GM12878 (cell line): ENCODE results near the gene AMN. TPM values are rescaled to one million over a fixed set of nuclear protein-coding genes. Genes with fewer than 3 reads are reported as not detected.
A peak's percentile ranks its signal among the peaks of the same experiment; 100 is the strongest.

Experiments used
- ATAC-seq: fragments of 200-7000 bp; cut with Tn5 transposase; 3 replicates; pipeline ENCODE4 v1.9.1; 2020; ENCODE audit warnings: mild to moderate bottlenecking, moderate library complexity
- BruUV-seq: library from RNA; stranded (reverse); fragments of 400-500 nt; replicated peaks from 2 replicates; lab custom pipeline; 2021; lab: Mats Ljungman, UMichigan
- CTCF ChIA-PET: fragments of 300-600 bp; sonication (Branson Sonifier 250); formaldehyde crosslinking; extraction: SDS; loops from one replicate; lab custom pipeline; 2021; ENCODE audit warnings: inconsistent platforms; lab: Yijun Ruan, JAX
- POLR2A ChIA-PET: fragments of 350-600 bp; formaldehyde crosslinking; extraction: SDS; loops from one replicate; lab custom pipeline; 2021; ENCODE audit warnings: inconsistent platforms; lab: Charles Lee
- RAD21 ChIA-PET: fragments of 300-600 bp; sonication (Branson Sonifier 250); formaldehyde crosslinking; loops from one replicate; lab custom pipeline; 2023; ENCODE audit warnings: antibody characterized with exemption; ENCODE audit not compliant: unreplicated experiment; lab: Charles Lee
- SMC1A ChIA-PET: fragments of 300-600 bp; sonication (Branson Sonifier 250); formaldehyde crosslinking; loops from one replicate; lab custom pipeline; 2023; ENCODE audit not compliant: unreplicated experiment, uncharacterized antibody; lab: Charles Lee
- DNase-seq: peaks from one replicate; pipeline ENCODE4 v3.0.0-alpha.2; 2011; ENCODE audit warnings: low read depth, low spot score
- FAIRE-seq: peaks from 3 replicates; lab custom pipeline; 2011; peaks lifted over from hg19 to GRCh38; lab: Jason Lieb, UNC
- H2AFZ ChIP-seq: 2 replicates; pipeline ENCODE4 v1.6.0; 2011; ENCODE audit warnings: low read depth, low read length, control low read depth; ENCODE audit not compliant: control insufficient read depth
- H3K27ac ChIP-seq: 2 replicates; pipeline ENCODE4 v1.5.1; 2011; ENCODE audit warnings: control low read depth; ENCODE audit not compliant: control insufficient read depth, insufficient read depth
- H3K27me3 ChIP-seq, 2 experiments: replicated peaks in 1 of 2; 2 replicates each; pipeline versions ENCODE4 v1.6.0 to v1.6.1; 2011; ENCODE audit warnings: low read length in 1 of 2; ENCODE audit not compliant: control insufficient read depth in 2 of 2, insufficient read depth in 2 of 2
- H3K36me3 ChIP-seq, 2 experiments: 2 replicates each; pipeline ENCODE4 v1.5.1; 2011; ENCODE audit warnings: low read length in 1 of 2; ENCODE audit not compliant: control insufficient read depth in 2 of 2, insufficient read depth in 2 of 2
- H3K4me1 ChIP-seq: 2 replicates; pipeline ENCODE4 v1.6.1; 2011; ENCODE audit warnings: mild to moderate bottlenecking, low read length, moderate library complexity, mixed read lengths; ENCODE audit not compliant: control insufficient read depth, insufficient read depth
- H3K4me2 ChIP-seq: 2 replicates; pipeline ENCODE4 v1.6.0; 2011; ENCODE audit warnings: control low read depth; ENCODE audit not compliant: control insufficient read depth, insufficient read depth
- H3K4me3 ChIP-seq: fragments of 200-600 bp; sonication (generic); 2 replicates; pipeline ENCODE4 v1.5.1; 2016
- H3K79me2 ChIP-seq: 2 replicates; pipeline ENCODE4 v1.6.0; 2011; ENCODE audit warnings: low read length; ENCODE audit not compliant: control insufficient read depth, insufficient read depth
- H3K9ac ChIP-seq: 2 replicates; pipeline ENCODE4 v1.8.0; 2011; ENCODE audit warnings: low read length, control low read depth, mixed read lengths; ENCODE audit not compliant: control insufficient read depth, insufficient read depth
- H3K9me3 ChIP-seq: replicated peaks from 3 replicates; pipeline ENCODE4 v1.5.1; 2011; ENCODE audit warnings: mild to moderate bottlenecking, low read length; ENCODE audit not compliant: control insufficient read depth, insufficient read depth
- H4K20me1 ChIP-seq: 2 replicates; pipeline ENCODE4 v1.6.0; 2011; ENCODE audit not compliant: control insufficient read depth, insufficient read depth
- ESRRA ChIP-seq: IDR thresholded peaks from 2 replicates; pipeline ENCODE4 v1.6.1; 2012; ENCODE audit warnings: mild to moderate bottlenecking, low read length, improper control_type of control experiment
- ETV6 ChIP-seq, 2 experiments: fragments of 450-650 bp in 1 of 2; IDR thresholded peaks in 1 of 2; conservative IDR thresholded peaks in 1 of 2; 2 replicates each; pipeline ENCODE4 v1.6.1; 2014; ENCODE audit warnings: antibody characterized with exemption in 1 of 2, borderline replicate concordance in 1 of 2, low read depth in 1 of 2, mild to moderate bottlenecking in 1 of 2, moderate library complexity in 1 of 2
- MAX ChIP-seq: IDR thresholded peaks from 2 replicates; pipeline ENCODE4 v1.6.1; 2012; ENCODE audit warnings: low read depth, low read length, improper control_type of control experiment
- MLLT1 ChIP-seq: fragments of 450-650 bp; IDR thresholded peaks from 2 replicates; pipeline ENCODE4 v1.6.1; 2016; ENCODE audit warnings: mild to moderate bottlenecking
- NFYA ChIP-seq: IDR thresholded peaks from 2 replicates; pipeline ENCODE4 v1.6.1; 2011; ENCODE audit warnings: low read depth, mild to moderate bottlenecking, low read length, improper control_type of control experiment, borderline replicate concordance
- NR2C2 ChIP-seq: IDR thresholded peaks from 2 replicates; pipeline ENCODE4 v1.6.1; 2011; ENCODE audit warnings: borderline replicate concordance, low read depth; ENCODE audit not compliant: control insufficient read depth, insufficient read length
- POLR2A ChIP-seq: IDR thresholded peaks from 2 replicates; pipeline ENCODE4 v1.6.1; 2011; ENCODE audit warnings: low read depth, mild to moderate bottlenecking, low read length
- POLR2AphosphoS5 ChIP-seq: IDR thresholded peaks from 2 replicates; pipeline ENCODE4 v1.6.1; 2011; ENCODE audit warnings: mild to moderate bottlenecking, low read length, inconsistent platforms
- WGBS: methylation state at CpG from one replicate; pipeline ENCODE4 v1.1.6; 2016; ENCODE audit warnings: low lambda C conversion rate; ENCODE audit not compliant: insufficient replicate concordance, insufficient coverage; ENCODE audit errors: missing lambda C conversion rate; 5-methylcytosine and 5-hydroxymethylcytosine counted together
- in situ Hi-C: fragments of 300-500 bp; cut with MboI; formaldehyde crosslinking; loops from 9 replicates; pipeline ENCODE4 v1.14.3; 2018; ENCODE audit warnings: mixed read lengths
- intact Hi-C: fragments of 100-400 bp; cut with micrococcal nuclease; formaldehyde crosslinking; loops from one replicate; pipeline ENCODE4 v1.14.2; 2022; ENCODE audit not compliant: unreplicated experiment
- polyA plus RNA-seq, 11 experiments: library from polyadenylated mRNA; depleted of rRNA in 4 of 11; unstranded in 6 of 11; stranded (reverse) in 5 of 11; fragments of >200 nt; fragmentation: Nextera tagmentation in 4 of 11; fragmentation: Illumina TruSeq in 1 of 11; extraction: Ambion mirVana in 4 of 11; extraction: Trizol in 1 of 11; gene quantifications; 1 replicate in 1 of 11; 2 replicates in 10 of 11; pipeline versions ENCODE4 v1.2.1 to v1.2.3, GENCODE V29; 2011 to 2016; ENCODE audit warnings: inconsistent platforms in 2 of 11, missing spikeins in 2 of 11, low read depth in 1 of 11
- total RNA-seq, 4 experiments: library from RNA; depleted of rRNA in 3 of 4; stranded (reverse); fragments of >200 nt in 3 of 4; fragmentation: Illumina TruSeq in 1 of 4; extraction: Trizol in 1 of 4; gene quantifications; 2 replicates each; pipeline versions ENCODE4 v1.2.1 to v1.2.3, GENCODE V29; 2013 to 2021

Gene AMN
- total and polyA plus RNA-seq, 10 of the 15 experiments (the other 5 are each of a cell fraction or from before 2014, with no cell fraction given): 0.03 to 0.33 (median 0.11) TPM; not detected in 6

- no peak for TF ChIP-seq NR2C2
These were observed 20.8 kb upstream of the AMN start (continued) for GRCh38 chr14:102901633-102902032.

DNA sequence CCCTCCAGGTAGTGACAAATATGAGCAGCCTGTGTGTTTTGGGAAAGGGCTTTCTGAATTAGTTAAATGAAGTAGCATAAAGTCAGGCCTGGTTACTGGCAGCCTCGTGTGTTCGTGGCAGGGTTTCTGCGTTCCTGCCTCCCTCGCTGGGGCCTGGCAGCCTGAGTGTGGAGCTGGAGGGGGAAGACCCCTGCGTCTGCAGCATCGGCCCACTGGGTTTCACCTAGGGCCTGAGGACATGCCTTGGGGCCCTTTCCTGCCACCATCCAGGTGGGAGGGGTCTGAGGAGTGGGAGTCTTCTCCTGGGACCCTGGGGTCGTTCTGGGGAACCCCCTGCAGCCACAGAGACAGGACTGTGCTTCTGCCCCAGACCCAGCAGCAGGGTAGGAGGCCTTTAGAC, 20.4 kb upstream of the AMN start:
- ATAC-seq: peak; percentile 12
- peak overlapping the region; percentile 98 for H3K27ac ChIP-seq
- no peak for DNase-seq
- RAD21 ChIA-PET: interaction anchor here (0.5 to 3.4 kb wide), 12 partner anchors 12 to 377 kb away, joined by 3 to 26 read pairs (median 4); no protein-coding TSS in a partner anchor
- no peak overlapping the region for H2AFZ ChIP-seq
- H3K4me1 ChIP-seq: peaks cover 59% of the 10 kb centered on the region
- BruUV-seq: TSS peak; percentile 8
- SMC1A ChIA-PET: interaction anchor here (0.7 to 3.0 kb wide), 15 partner anchors 14 to 364 kb away, joined by 3 to 23 read pairs (median 4); no protein-coding TSS in a partner anchor
- FAIRE-seq: no peak
- in situ Hi-C loops (no loop called here), intact Hi-C loops (loop anchor here (5.0 kb wide), 1 partner anchor 125 kb away; the partner anchor contains the start of gene TRAF3)
- H3K4me2 ChIP-seq: peak overlapping the region; percentile 53
- H3K9me3 ChIP-seq: no peaks in the 10 kb centered on the region
- no peak for TF ChIP-seq MLLT1
- peak; percentile 50; the same call in 1 of the 2 replicates for TF ChIP-seq POLR2AphosphoS5
- TF ChIP-seq ESRRA: 0 out of 2 replicates have a peak, but pooled peaks have one; percentile 8
- TF ChIP-seq ETV6 (conservative IDR thresholded peaks at IDR 0.05 in 1 of 2, IDR thresholded peaks at IDR 0.05 in 1 of 2; ENCODE audit: borderline replicate concordance in 1 of 2, low read depth in 1 of 2): 0 out of 4 replicates have a peak, but pooled peaks of 1 of the 2 experiments have one; percentile 12
- peak; percentile 70 for TF ChIP-seq POLR2A
- 0 out of 2 replicates have a peak, but pooled peaks have one; percentile 2 for TF ChIP-seq MAX
- TF ChIP-seq NFYA: no peak
- H3K79me2 ChIP-seq: peaks cover 34% of the 10 kb centered on the region
- H3K27me3 ChIP-seq: no peaks in the 10 kb centered on the region
- no peaks in the 10 kb centered on the region for H4K20me1 ChIP-seq
- 29% methylated on average over 7 of the region's 7 CpGs for whole genome bisulfite sequencing
- CTCF ChIA-PET: interaction anchor here (0.7 to 3.6 kb wide), 7 partner anchors 14 to 207 kb away, joined by 3 to 25 read pairs (median 12); no protein-coding TSS in a partner anchor
- peak overlapping the region; percentile 78 for H3K9ac ChIP-seq
- H3K36me3 ChIP-seq: peaks cover 30 to 35% of the 10 kb centered on the region in 2 experiments
- POLR2A ChIA-PET: interaction anchor here (0.5 to 2.3 kb wide), 7 partner anchors 83 to 670 kb away, joined by 3 to 14 read pairs (median 5); partner anchors contain the start of gene EIF5
- peak overlapping the region; percentile 37 for H3K4me3 ChIP-seq
